ENCODE results near the gene SLC31A1.

DNA sequence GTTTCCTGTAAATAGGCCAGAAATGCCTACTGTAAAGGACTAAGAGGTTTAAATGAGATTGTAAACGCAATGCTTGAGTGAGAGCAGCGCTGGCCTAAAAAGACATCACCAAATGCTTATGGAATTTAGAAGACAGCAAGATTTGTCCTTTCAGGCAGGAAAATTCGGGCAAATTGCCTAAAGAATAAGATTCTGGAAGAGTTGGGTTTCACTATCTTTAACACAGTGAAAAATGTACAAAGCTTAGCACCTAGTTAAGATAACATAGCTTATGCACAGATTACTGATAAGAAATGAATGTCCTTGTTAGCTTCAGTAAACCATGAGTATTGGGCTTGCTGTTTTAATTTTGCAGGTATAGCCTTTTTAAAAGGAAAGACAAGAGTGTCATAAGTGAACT lies 4.9 kb upstream of the SLC31A1 start:
- TF ChIP-seq, protein P1, sequence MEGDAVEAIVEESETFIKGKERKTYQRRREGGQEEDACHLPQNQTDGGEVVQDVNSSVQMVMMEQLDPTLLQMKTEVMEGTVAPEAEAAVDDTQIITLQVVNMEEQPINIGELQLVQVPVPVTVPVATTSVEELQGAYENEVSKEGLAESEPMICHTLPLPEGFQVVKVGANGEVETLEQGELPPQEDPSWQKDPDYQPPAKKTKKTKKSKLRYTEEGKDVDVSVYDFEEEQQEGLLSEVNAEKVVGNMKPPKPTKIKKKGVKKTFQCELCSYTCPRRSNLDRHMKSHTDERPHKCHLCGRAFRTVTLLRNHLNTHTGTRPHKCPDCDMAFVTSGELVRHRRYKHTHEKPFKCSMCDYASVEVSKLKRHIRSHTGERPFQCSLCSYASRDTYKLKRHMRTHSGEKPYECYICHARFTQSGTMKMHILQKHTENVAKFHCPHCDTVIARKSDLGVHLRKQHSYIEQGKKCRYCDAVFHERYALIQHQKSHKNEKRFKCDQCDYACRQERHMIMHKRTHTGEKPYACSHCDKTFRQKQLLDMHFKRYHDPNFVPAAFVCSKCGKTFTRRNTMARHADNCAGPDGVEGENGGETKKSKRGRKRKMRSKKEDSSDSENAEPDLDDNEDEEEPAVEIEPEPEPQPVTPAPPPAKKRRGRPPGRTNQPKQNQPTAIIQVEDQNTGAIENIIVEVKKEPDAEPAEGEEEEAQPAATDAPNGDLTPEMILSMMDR (IDR thresholded peaks at IDR 0.05), result no peak
- no peak for TF ChIP-seq POLR2A (IDR thresholded peaks at IDR 0.05)

Data from testis (tissue), 2 donors.